HCT116 (cell line): Measurements from ENCODE around the gene PSMD10. TPM values are rescaled to one million over a fixed set of nuclear protein-coding genes. Genes with fewer than 3 reads are reported as not detected.

ENCODE experiments used
- ATAC-seq: fragments of 200-7000 bp; cut with Tn5 transposase; 2 replicates; pipeline ENCODE4 v1.9.1; 2020; ENCODE audit warnings: mild to moderate bottlenecking, moderate library complexity
- BruUV-seq: library from RNA; stranded (reverse); fragments of 400-500 nt; replicated peaks from 2 replicates; lab custom pipeline; 2021; lab: Mats Ljungman, UMichigan
- CTCF ChIA-PET: fragments of 300-600 bp; sonication (Branson Sonifier 250); formaldehyde crosslinking; loops from one replicate; lab custom pipeline; 2021; ENCODE audit warnings: antibody characterized with exemption; lab: Charles Lee
- POLR2A ChIA-PET: fragments of 300-600, 350-600 bp; sonication (Branson Sonifier 250); formaldehyde crosslinking; loops from one replicate; lab custom pipeline; 2021; ENCODE audit warnings: antibody characterized with exemption; lab: Charles Lee
- RAD21 ChIA-PET, 2 experiments: fragments of 300-600 bp; sonication (Branson Sonifier 250); formaldehyde crosslinking; loops; one replicate each; lab custom pipeline; 2023; ENCODE audit warnings: low total read pairs in 2 of 2; ENCODE audit not compliant: uncharacterized antibody in 2 of 2, unreplicated experiment in 2 of 2, low non-redundant PET in 1 of 2; lab: Charles Lee
- DNase-seq: peaks from one replicate; pipeline ENCODE4 v3.0.0-alpha.2; 2010; ENCODE audit warnings: low read depth, low spot score
- H2AFZ ChIP-seq: fragments of 200-600 bp; shearing (Covaris generic), sonication (generic); 2 replicates; pipeline ENCODE4 v1.6.1; 2017; ENCODE audit warnings: low read depth, mixed run types, mixed read lengths, antibody characterized with exemption, low read length; ENCODE audit not compliant: poor library complexity, severe bottlenecking
- H3K27ac ChIP-seq: 2 replicates; pipeline ENCODE4 v1.5.1; 2012; ENCODE audit warnings: low read depth, low read length
- H3K27me3 ChIP-seq: fragments of 200-600 bp; sonication (generic); 2 replicates; pipeline ENCODE4 v1.6.1; 2016; ENCODE audit warnings: mixed run types, low read length, mixed read lengths; ENCODE audit not compliant: insufficient read depth
- H3K36me3 ChIP-seq, 2 experiments: fragments of 200-500 bp in 1 of 2; fragments of 200-600 bp in 1 of 2; sonication (Bioruptor generic) in 1 of 2; sonication (generic) in 1 of 2; 2 replicates each; pipeline versions ENCODE4 v1.5.1 to v1.6.1; 2014 to 2016; ENCODE audit warnings: low read length in 2 of 2, inconsistent platforms in 1 of 2, mixed read lengths in 1 of 2, mixed run types in 1 of 2; ENCODE audit not compliant: insufficient read depth in 2 of 2, control insufficient read depth in 1 of 2
- H3K4me1 ChIP-seq, 2 experiments: fragments of 200-600 bp in 1 of 2; sonication (generic) in 1 of 2; 2 replicates each; pipeline versions ENCODE4 v1.5.1 to v1.6.1; 2012 to 2017; ENCODE audit warnings: low read length in 2 of 2, inconsistent platforms in 1 of 2, mild to moderate bottlenecking in 1 of 2, mixed read lengths in 1 of 2, mixed run types in 1 of 2, moderate library complexity in 1 of 2; ENCODE audit not compliant: insufficient read depth in 2 of 2, control insufficient read depth in 1 of 2
- H3K4me2 ChIP-seq: fragments of 200-600 bp; sonication (generic); 2 replicates; pipeline ENCODE4 v1.6.1; 2017; ENCODE audit warnings: mixed run types, low read length, mixed read lengths
- H3K4me3 ChIP-seq, 2 experiments: fragments of 200-600 bp in 1 of 2; sonication (generic) in 1 of 2; replicated peaks in 1 of 2; 2 replicates each; pipeline ENCODE4 v1.5.1; 2011 to 2016; ENCODE audit warnings: low read length in 2 of 2, control low read depth in 1 of 2, low read depth in 1 of 2, mild to moderate bottlenecking in 1 of 2, mixed read lengths in 1 of 2, mixed run types in 1 of 2
- H3K79me2 ChIP-seq: fragments of 200-600 bp; sonication (generic); 2 replicates; pipeline ENCODE4 v1.6.1; 2017; ENCODE audit warnings: mild to moderate bottlenecking, mixed run types, low read length, moderate library complexity, mixed read lengths; ENCODE audit not compliant: insufficient read depth
- H3K9ac ChIP-seq: fragments of 200-600 bp; sonication (generic); 2 replicates; pipeline ENCODE4 v1.6.1; 2016; ENCODE audit warnings: low read length, mixed read lengths
- H3K9me2 ChIP-seq: fragments of 200-600 bp; sonication (generic), shearing (Covaris generic); 2 replicates; pipeline ENCODE4 v1.6.1; 2017; ENCODE audit warnings: mixed run types, mild to moderate bottlenecking, moderate library complexity; ENCODE audit not compliant: insufficient read depth
- H3K9me3 ChIP-seq, 2 experiments: fragments of 200-500 bp in 1 of 2; fragments of 200-600 bp in 1 of 2; sonication (Bioruptor generic) in 1 of 2; sonication (generic) in 1 of 2; 2 replicates each; pipeline ENCODE4 v1.6.1; 2014 to 2017; ENCODE audit warnings: low read length in 2 of 2, mixed read lengths in 2 of 2, inconsistent platforms in 1 of 2, low read depth in 1 of 2, mild to moderate bottlenecking in 1 of 2, mixed run types in 1 of 2, moderate library complexity in 1 of 2; ENCODE audit not compliant: control insufficient read depth in 1 of 2, insufficient read depth in 1 of 2
- H4K20me1 ChIP-seq: fragments of 200-600 bp; sonication (generic), shearing (Covaris generic); 2 replicates; pipeline ENCODE4 v1.6.1; 2017; ENCODE audit warnings: mixed run types, mild to moderate bottlenecking, moderate library complexity; ENCODE audit not compliant: insufficient read depth
- CBX3 ChIP-seq: IDR thresholded peaks from 2 replicates; pipeline ENCODE4 v1.6.1; 2012; ENCODE audit warnings: low read depth
- FOSL1 ChIP-seq: IDR thresholded peaks from 2 replicates; pipeline ENCODE4 v1.6.1; 2012; ENCODE audit warnings: low read depth
- JUND ChIP-seq: IDR thresholded peaks from 2 replicates; pipeline ENCODE4 v1.6.1; 2012
- POLR2AphosphoS5 ChIP-seq: IDR thresholded peaks from 2 replicates; pipeline ENCODE4 v1.6.1; 2011; ENCODE audit warnings: mild to moderate bottlenecking, low read depth, low read length, moderate library complexity
- RAD21 ChIP-seq: IDR thresholded peaks from 2 replicates; pipeline ENCODE4 v1.6.1; 2012; ENCODE audit warnings: low read depth, mild to moderate bottlenecking
- SIN3A ChIP-seq: IDR thresholded peaks from 2 replicates; pipeline ENCODE4 v1.6.1; 2012; ENCODE audit warnings: low read depth
- ZFX ChIP-seq: fragments of 450-650 bp; IDR thresholded peaks from 2 replicates; pipeline ENCODE4 v1.6.1; 2017
- ZNF274 ChIP-seq: fragments of 200-500 bp; sonication (Bioruptor generic); IDR thresholded peaks from 2 replicates; pipeline ENCODE4 v1.6.1; 2014; ENCODE audit warnings: mild to moderate bottlenecking, low read depth, low read length, inconsistent platforms
- intact Hi-C: fragments of 100-400 bp; cut with micrococcal nuclease; formaldehyde crosslinking; loops from 2 replicates; pipeline ENCODE4 v1.10.0; 2022
- total RNA-seq: library from RNA; stranded (reverse); gene quantifications from one replicate; pipeline ENCODE4 v1.2.1, GENCODE V29; 2021; ENCODE audit not compliant: unreplicated experiment
- TF ChIP-seq, protein P1 (sequence below): IDR thresholded peaks from 2 replicates; pipeline ENCODE4 v1.6.1; 2011; ENCODE audit warnings: mild to moderate bottlenecking, low read length, moderate library complexity; ENCODE audit not compliant: insufficient replicate concordance; ENCODE audit errors: extremely low read depth
- TF ChIP-seq, protein P2 (sequence below): IDR thresholded peaks from 2 replicates; pipeline ENCODE4 v1.6.1; 2012; ENCODE audit warnings: low read depth

Gene PSMD10
- total RNA-seq, 1 experiment from 2014 or later = 55.5 TPM

DNA sequence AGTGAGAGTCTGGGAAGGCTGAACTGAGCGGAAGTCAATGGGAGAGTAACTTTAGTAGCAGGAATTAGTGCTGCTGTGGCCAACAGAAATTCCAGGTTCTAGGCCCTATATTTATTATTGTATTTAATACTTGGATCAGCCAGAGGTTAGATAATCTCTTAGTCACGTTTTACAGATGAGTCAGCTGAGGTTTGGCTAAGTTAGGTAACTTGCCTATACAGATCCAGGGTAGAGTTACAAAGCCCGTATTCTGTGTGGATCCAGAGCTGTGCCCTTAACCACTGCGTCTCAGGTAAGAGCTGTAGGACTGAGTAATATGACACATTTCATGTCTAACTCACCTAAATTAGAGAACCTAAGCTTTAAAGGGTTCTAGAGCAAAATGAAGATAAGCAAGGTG lies 20.5 kb downstream of the PSMD10 start:
- POLR2A ChIA-PET = no interaction called here
- RAD21 ChIA-PET = no interaction called here
- no TSS peak for BruUV-seq

DNA sequence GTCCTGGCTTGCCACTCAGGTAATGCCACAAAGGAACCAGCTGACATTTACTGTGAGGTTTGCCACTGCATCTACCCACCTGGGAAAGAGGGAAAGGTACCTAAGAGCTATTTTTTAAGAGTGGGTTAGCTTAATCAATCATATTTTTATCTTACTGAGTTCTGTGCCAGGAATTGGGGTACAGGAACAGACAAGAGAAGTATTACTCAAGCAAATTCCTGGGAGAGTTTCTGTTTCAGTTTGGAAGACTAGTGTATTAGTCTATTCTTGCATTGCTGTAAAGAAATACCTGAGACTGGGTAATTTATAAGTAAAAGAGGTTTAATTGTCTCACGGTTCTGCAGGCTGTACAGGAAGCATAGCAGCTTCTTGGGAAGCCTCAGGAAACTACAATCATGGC lies 23.2 kb downstream of the PSMD10 start:
- Histone ChIP-seq H4K20me1 (no peaks in the 10 kb centered on the region), H3K27ac (no peak overlapping the region), H3K4me2 (no peak overlapping the region), H3K79me2 (no peaks in the 10 kb centered on the region), H3K36me3 (no peaks in the 10 kb centered on the region), H3K9ac (no peak overlapping the region), H3K4me1 (peaks cover 0 to 6% of the 10 kb centered on the region in 2 experiments; a peak in 1 of 4 replicates), H3K9me3 (no peaks in the 10 kb centered on the region), H3K27me3 (no peaks in the 10 kb centered on the region), H3K4me3 (no peak overlapping the region), H2AFZ (no peak overlapping the region), H3K9me2 (no peaks in the 10 kb centered on the region)
- BruUV-seq = no TSS peak
- CTCF ChIA-PET = no interaction called here
- POLR2A ChIA-PET = no interaction called here
- no peak for TF ChIP-seq CBX3
- TF ChIP-seq JUND = no peak
- TF ChIP-seq, protein P1, sequence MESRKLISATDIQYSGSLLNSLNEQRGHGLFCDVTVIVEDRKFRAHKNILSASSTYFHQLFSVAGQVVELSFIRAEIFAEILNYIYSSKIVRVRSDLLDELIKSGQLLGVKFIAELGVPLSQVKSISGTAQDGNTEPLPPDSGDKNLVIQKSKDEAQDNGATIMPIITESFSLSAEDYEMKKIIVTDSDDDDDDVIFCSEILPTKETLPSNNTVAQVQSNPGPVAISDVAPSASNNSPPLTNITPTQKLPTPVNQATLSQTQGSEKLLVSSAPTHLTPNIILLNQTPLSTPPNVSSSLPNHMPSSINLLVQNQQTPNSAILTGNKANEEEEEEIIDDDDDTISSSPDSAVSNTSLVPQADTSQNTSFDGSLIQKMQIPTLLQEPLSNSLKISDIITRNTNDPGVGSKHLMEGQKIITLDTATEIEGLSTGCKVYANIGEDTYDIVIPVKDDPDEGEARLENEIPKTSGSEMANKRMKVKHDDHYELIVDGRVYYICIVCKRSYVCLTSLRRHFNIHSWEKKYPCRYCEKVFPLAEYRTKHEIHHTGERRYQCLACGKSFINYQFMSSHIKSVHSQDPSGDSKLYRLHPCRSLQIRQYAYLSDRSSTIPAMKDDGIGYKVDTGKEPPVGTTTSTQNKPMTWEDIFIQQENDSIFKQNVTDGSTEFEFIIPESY = no peak
- TF ChIP-seq SIN3A = no peak
- no peak for TF ChIP-seq ZNF274
- TF ChIP-seq RAD21 = no peak
- TF ChIP-seq, protein P2, sequence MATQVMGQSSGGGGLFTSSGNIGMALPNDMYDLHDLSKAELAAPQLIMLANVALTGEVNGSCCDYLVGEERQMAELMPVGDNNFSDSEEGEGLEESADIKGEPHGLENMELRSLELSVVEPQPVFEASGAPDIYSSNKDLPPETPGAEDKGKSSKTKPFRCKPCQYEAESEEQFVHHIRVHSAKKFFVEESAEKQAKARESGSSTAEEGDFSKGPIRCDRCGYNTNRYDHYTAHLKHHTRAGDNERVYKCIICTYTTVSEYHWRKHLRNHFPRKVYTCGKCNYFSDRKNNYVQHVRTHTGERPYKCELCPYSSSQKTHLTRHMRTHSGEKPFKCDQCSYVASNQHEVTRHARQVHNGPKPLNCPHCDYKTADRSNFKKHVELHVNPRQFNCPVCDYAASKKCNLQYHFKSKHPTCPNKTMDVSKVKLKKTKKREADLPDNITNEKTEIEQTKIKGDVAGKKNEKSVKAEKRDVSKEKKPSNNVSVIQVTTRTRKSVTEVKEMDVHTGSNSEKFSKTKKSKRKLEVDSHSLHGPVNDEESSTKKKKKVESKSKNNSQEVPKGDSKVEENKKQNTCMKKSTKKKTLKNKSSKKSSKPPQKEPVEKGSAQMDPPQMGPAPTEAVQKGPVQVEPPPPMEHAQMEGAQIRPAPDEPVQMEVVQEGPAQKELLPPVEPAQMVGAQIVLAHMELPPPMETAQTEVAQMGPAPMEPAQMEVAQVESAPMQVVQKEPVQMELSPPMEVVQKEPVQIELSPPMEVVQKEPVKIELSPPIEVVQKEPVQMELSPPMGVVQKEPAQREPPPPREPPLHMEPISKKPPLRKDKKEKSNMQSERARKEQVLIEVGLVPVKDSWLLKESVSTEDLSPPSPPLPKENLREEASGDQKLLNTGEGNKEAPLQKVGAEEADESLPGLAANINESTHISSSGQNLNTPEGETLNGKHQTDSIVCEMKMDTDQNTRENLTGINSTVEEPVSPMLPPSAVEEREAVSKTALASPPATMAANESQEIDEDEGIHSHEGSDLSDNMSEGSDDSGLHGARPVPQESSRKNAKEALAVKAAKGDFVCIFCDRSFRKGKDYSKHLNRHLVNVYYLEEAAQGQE = no peak
- no peak for TF ChIP-seq ZFX
- intact Hi-C loops = no loop called here
- ATAC-seq (no peak), DNase-seq (no peak)
- RAD21 ChIA-PET = no interaction called here

More for the DNA sequence above, 20.5 kb downstream of the PSMD10 start:
- Histone ChIP-seq H2AFZ (peak overlapping the region; percentile 35), H3K4me2 (peak overlapping the region; percentile 17; the same call in 1 of the 2 replicates), H3K9ac (no peak overlapping the region), H3K36me3 (no peaks in the 10 kb centered on the region), H3K9me2 (no peaks in the 10 kb centered on the region), H3K4me1 (peaks cover 0 to 6% of the 10 kb centered on the region in 2 experiments; a peak in 1 of 4 replicates), H3K9me3 (no peaks in the 10 kb centered on the region), H3K27me3 (no peaks in the 10 kb centered on the region), H3K27ac (no peak overlapping the region), H4K20me1 (no peaks in the 10 kb centered on the region), H3K79me2 (no peaks in the 10 kb centered on the region), H3K4me3 (no peak overlapping the region)
- TF ChIP-seq POLR2AphosphoS5 (no peak), FOSL1 (0 out of 2 replicates have a peak, but pooled peaks have one; percentile 17)
- peak; percentile 47; the same call in 1 of the 2 replicates for ATAC-seq
- CTCF ChIA-PET = interaction anchor here (1.1 to 1.3 kb wide), 2 partner anchors 50 to 412 kb away, joined by 3 to 4 read pairs; no protein-coding TSS in a partner anchor
- intact Hi-C loops = loop anchor here (5.0 to 10.0 kb wide), 4 partner anchors 176 to 1176 kb away; no protein-coding TSS in a partner anchor
- no peak for DNase-seq
